ENCODE results near the gene POU3F2.

Gene POU3F2

GRCh38 chr6:98838975-98839374 lies 4.6 kb downstream of the POU3F2 start:
- Histone ChIP-seq H4K20me1 (ENCODE audit: insufficient read depth, low read length) (no peaks in the 10 kb centered on the region), H3F3A (ENCODE audit: insufficient read depth, low read length) (0 out of 2 replicates have a peak, but pooled peaks cover under 1% of the 10 kb centered on the region), H3K9me3 (replicated peaks; ENCODE audit: insufficient read depth, low read length) (no peaks in the 10 kb centered on the region), H3K9ac (ENCODE audit: low read length) (no peak overlapping the region), H3K79me2 (ENCODE audit: low read length) (no peaks in the 10 kb centered on the region), H3K9me2 (replicated peaks; ENCODE audit: insufficient read depth, low read length) (no peaks in the 10 kb centered on the region), H3K4me2 (ENCODE audit: low read depth, low read length) (no peak overlapping the region), H3K27ac (ENCODE audit: low read length) (no peak overlapping the region), H3K4me1 (ENCODE audit: low read length) (no peaks in the 10 kb centered on the region), H3K4me3 (ENCODE audit: low read length) (no peak overlapping the region), H3K36me3 (replicated peaks; ENCODE audit: insufficient read depth, low read length) (no peaks in the 10 kb centered on the region), H2AFZ (ENCODE audit: low read length) (no peak overlapping the region), H3K27me3 (replicated peaks; ENCODE audit: insufficient read depth, low read length) (peaks cover 11% of the 10 kb centered on the region; the same call in 1 of the 2 replicates)
- DNase-seq = no peak
- no peak for TF ChIP-seq EZH2phosphoT487 (IDR thresholded peaks at IDR 0.05; ENCODE audit: low read length)
- TF ChIP-seq, protein P1, sequence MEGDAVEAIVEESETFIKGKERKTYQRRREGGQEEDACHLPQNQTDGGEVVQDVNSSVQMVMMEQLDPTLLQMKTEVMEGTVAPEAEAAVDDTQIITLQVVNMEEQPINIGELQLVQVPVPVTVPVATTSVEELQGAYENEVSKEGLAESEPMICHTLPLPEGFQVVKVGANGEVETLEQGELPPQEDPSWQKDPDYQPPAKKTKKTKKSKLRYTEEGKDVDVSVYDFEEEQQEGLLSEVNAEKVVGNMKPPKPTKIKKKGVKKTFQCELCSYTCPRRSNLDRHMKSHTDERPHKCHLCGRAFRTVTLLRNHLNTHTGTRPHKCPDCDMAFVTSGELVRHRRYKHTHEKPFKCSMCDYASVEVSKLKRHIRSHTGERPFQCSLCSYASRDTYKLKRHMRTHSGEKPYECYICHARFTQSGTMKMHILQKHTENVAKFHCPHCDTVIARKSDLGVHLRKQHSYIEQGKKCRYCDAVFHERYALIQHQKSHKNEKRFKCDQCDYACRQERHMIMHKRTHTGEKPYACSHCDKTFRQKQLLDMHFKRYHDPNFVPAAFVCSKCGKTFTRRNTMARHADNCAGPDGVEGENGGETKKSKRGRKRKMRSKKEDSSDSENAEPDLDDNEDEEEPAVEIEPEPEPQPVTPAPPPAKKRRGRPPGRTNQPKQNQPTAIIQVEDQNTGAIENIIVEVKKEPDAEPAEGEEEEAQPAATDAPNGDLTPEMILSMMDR (IDR thresholded peaks at IDR 0.05; ENCODE audit: low read length) = no peak

DNA sequence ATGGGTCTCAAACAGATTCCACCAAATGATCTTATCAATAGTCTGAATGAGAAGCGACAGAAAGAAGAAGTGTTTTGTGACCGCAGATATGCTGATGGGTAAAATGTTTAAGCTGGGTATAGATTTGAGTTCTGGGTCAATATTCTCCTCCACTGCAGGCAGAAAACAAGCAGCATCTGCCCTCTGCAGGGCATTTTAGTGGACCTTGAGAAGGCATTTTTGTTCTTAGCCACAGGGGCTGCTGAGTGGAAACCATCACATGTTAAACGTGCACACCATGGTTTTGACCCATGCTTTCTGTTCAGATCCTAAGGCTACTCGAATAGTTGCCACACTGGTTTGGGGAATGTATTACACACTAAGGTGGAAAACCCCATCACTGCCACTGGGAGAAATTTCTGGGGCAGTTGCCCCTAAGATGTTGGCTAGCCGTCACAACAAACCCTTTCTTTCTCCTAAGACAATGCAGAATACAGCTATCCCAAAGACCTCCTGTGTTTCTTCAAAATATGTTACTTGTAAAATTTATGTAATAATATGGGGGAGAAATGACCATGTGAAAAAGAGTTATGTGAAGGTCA lies 5.5 kb downstream of the POU3F2 start:
- Histone ChIP-seq H3K9ac (ENCODE audit: low read length) (no peak overlapping the region), H3K79me2 (ENCODE audit: low read length) (no peaks in the 10 kb centered on the region), H2AFZ (ENCODE audit: low read length) (no peak overlapping the region), H3K27ac (ENCODE audit: low read length) (no peak overlapping the region), H3F3A (ENCODE audit: insufficient read depth, low read length) (no peaks in the 10 kb centered on the region), H3K4me2 (ENCODE audit: low read depth, low read length) (no peak overlapping the region), H3K9me3 (replicated peaks; ENCODE audit: insufficient read depth, low read length) (no peaks in the 10 kb centered on the region), H3K4me3 (ENCODE audit: low read length) (no peak overlapping the region), H3K27me3 (replicated peaks; ENCODE audit: insufficient read depth, low read length) (peaks cover 11% of the 10 kb centered on the region; the same call in 1 of the 2 replicates), H3K4me1 (ENCODE audit: low read length) (no peaks in the 10 kb centered on the region), H3K36me3 (replicated peaks; ENCODE audit: insufficient read depth, low read length) (no peaks in the 10 kb centered on the region), H4K20me1 (ENCODE audit: insufficient read depth, low read length) (no peaks in the 10 kb centered on the region), H3K9me2 (replicated peaks; ENCODE audit: insufficient read depth, low read length) (no peaks in the 10 kb centered on the region)
- DNase-seq = peak; percentile 32
- TF ChIP-seq, protein P1 (IDR thresholded peaks at IDR 0.05; ENCODE audit: low read length) = peak; percentile 49
- no peak for TF ChIP-seq EZH2 (optimal IDR thresholded peaks at IDR 0.05; ENCODE audit: low read depth, low read length)
- TF ChIP-seq EZH2phosphoT487 (IDR thresholded peaks at IDR 0.05; ENCODE audit: low read length) = no peak

DNA sequence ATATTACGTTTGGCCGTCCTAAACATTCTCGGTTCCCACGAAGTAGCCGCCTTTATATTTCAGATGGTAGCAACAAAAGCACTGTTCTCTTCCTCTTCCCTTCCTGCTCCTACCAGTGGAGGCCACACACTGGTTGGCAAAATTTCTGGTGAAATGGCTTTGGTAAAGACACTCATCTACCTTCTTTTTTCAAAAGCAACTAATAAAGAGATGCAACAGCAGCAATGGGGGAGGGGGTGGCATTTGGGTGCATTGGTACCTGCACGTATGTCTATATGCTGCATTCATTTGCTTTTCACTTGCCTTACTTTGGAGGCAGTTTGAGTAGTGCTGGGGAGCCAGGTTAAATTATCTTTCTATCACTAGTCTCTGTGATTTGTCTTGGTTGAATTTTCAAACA lies 6.0 kb downstream of the POU3F2 start:
- H3K79me2 ChIP-seq (ENCODE audit: low read length) = no peaks in the 10 kb centered on the region
- DNase-seq = no peak
- no peak overlapping the region for H3K4me3 ChIP-seq (ENCODE audit: low read length)
- H3K9me2 ChIP-seq (replicated peaks; ENCODE audit: insufficient read depth, low read length) = no peaks in the 10 kb centered on the region
- H2AFZ ChIP-seq (ENCODE audit: low read length) = no peak overlapping the region
- H3F3A ChIP-seq (ENCODE audit: insufficient read depth, low read length) = no peaks in the 10 kb centered on the region
- no peaks in the 10 kb centered on the region for H3K9me3 ChIP-seq (replicated peaks; ENCODE audit: insufficient read depth, low read length)
- H4K20me1 ChIP-seq (ENCODE audit: insufficient read depth, low read length) = no peaks in the 10 kb centered on the region
- H3K27me3 ChIP-seq (replicated peaks; ENCODE audit: insufficient read depth, low read length) = peaks cover 11% of the 10 kb centered on the region; the same call in 1 of the 2 replicates
- H3K9ac ChIP-seq (ENCODE audit: low read length) = no peak overlapping the region
- H3K4me2 ChIP-seq (ENCODE audit: low read depth, low read length) = no peak overlapping the region
- no peaks in the 10 kb centered on the region for H3K36me3 ChIP-seq (replicated peaks; ENCODE audit: insufficient read depth, low read length)
- TF ChIP-seq EZH2 (optimal IDR thresholded peaks at IDR 0.05; ENCODE audit: low read depth, low read length) (no peak), EZH2phosphoT487 (IDR thresholded peaks at IDR 0.05; ENCODE audit: low read length) (no peak)
- TF ChIP-seq, protein P1 (IDR thresholded peaks at IDR 0.05; ENCODE audit: low read length) = no peak
- H3K4me1 ChIP-seq (ENCODE audit: low read length) = no peaks in the 10 kb centered on the region
- no peak overlapping the region for H3K27ac ChIP-seq (ENCODE audit: low read length)

Data from MM.1S (cell line).